ENCODE results near the gene MGAT5.

Gene MGAT5

GRCh38 chr2:134306521-134306920, 52.6 kb downstream of the MGAT5 start:
- TF ChIP-seq FOXM1 (IDR thresholded peaks at IDR 0.05; ENCODE audit: borderline replicate concordance, low read depth) (no peak), YY1 (IDR thresholded peaks at IDR 0.05; ENCODE audit: low read depth) (no peak), MAX (IDR thresholded peaks at IDR 0.05) (no peak), EP300 (IDR thresholded peaks at IDR 0.05; ENCODE audit: borderline replicate concordance) (no peak), CEBPB (IDR thresholded peaks at IDR 0.05) (no peak)

GRCh38 chr2:134307334-134307733, 53.5 kb downstream of the MGAT5 start:
- TF ChIP-seq TAF1 (IDR thresholded peaks at IDR 0.05; ENCODE audit: low read depth), result no peak
- peak; percentile 66; the same call in 1 of the 2 replicates for TF ChIP-seq FOXM1 (IDR thresholded peaks at IDR 0.05; ENCODE audit: borderline replicate concordance, low read depth)
- TF ChIP-seq TEAD4 (IDR thresholded peaks at IDR 0.05), result peak; percentile 82
- TF ChIP-seq NFIC (IDR thresholded peaks at IDR 0.05), result peak; percentile 67
- TF ChIP-seq EGR1 (IDR thresholded peaks at IDR 0.05), result no peak
- 0 out of 2 replicates have a peak, but pooled peaks have one; percentile 8 for TF ChIP-seq RAD21 (IDR thresholded peaks at IDR 0.05; ENCODE audit: low read depth)
- peak; percentile 72 for TF ChIP-seq REST (IDR thresholded peaks at IDR 0.05; ENCODE audit: low read depth)
- TF ChIP-seq MAX (IDR thresholded peaks at IDR 0.05), result peak; percentile 45; the same call in 1 of the 2 replicates
- TF ChIP-seq TCF12 (IDR thresholded peaks at IDR 0.05; ENCODE audit: low read depth), result peak; percentile 75
- TF ChIP-seq ZBTB7A (IDR thresholded peaks at IDR 0.05; ENCODE audit: low read depth), result no peak
- TF ChIP-seq USF1 (IDR thresholded peaks at IDR 0.05), result 0 out of 2 replicates have a peak, but pooled peaks have one; percentile 4
- peak; percentile 84 for TF ChIP-seq EP300 (IDR thresholded peaks at IDR 0.05; ENCODE audit: borderline replicate concordance)

GRCh38 chr2:134308474-134309385, 54.9 kb downstream of the MGAT5 start:
- TF ChIP-seq FOXM1 (IDR thresholded peaks at IDR 0.05; ENCODE audit: borderline replicate concordance, low read depth) (no peak), CREB1 (IDR thresholded peaks at IDR 0.05; ENCODE audit: low read depth) (no peak), EP300 (IDR thresholded peaks at IDR 0.05; ENCODE audit: borderline replicate concordance) (no peak), RAD21 (IDR thresholded peaks at IDR 0.05; ENCODE audit: low read depth) (no peak), NFIC (IDR thresholded peaks at IDR 0.05) (no peak), USF1 (IDR thresholded peaks at IDR 0.05) (no peak), YY1 (IDR thresholded peaks at IDR 0.05; ENCODE audit: low read depth) (no peak), TAF1 (IDR thresholded peaks at IDR 0.05; ENCODE audit: low read depth) (no peak), ZBTB7A (IDR thresholded peaks at IDR 0.05; ENCODE audit: low read depth) (no peak), TEAD4 (IDR thresholded peaks at IDR 0.05) (no peak)

- TF ChIP-seq CREB1 (IDR thresholded peaks at IDR 0.05; ENCODE audit: low read depth) (no peak), REST (IDR thresholded peaks at IDR 0.05; ENCODE audit: low read depth) (no peak), EP300 (IDR thresholded peaks at IDR 0.05; ENCODE audit: borderline replicate concordance) (peak; percentile 51; the same call in 1 of the 2 replicates), MAX (IDR thresholded peaks at IDR 0.05) (0 out of 2 replicates have a peak, but pooled peaks have one; percentile 15), ZBTB7A (IDR thresholded peaks at IDR 0.05; ENCODE audit: low read depth) (no peak), TEAD4 (IDR thresholded peaks at IDR 0.05) (0 out of 2 replicates have a peak, but pooled peaks have one; percentile 42), TCF12 (IDR thresholded peaks at IDR 0.05; ENCODE audit: low read depth) (peak; percentile 70), YY1 (IDR thresholded peaks at IDR 0.05; ENCODE audit: low read depth) (0 out of 2 replicates have a peak, but pooled peaks have one; percentile 58), NFIC (IDR thresholded peaks at IDR 0.05) (peak; percentile 72)
Observed at GRCh38 chr2:134310107-134311079, 56.5 kb downstream of the MGAT5 start.
